ENCODE data around the gene EPHB1.

Gene EPHB1

DNA sequence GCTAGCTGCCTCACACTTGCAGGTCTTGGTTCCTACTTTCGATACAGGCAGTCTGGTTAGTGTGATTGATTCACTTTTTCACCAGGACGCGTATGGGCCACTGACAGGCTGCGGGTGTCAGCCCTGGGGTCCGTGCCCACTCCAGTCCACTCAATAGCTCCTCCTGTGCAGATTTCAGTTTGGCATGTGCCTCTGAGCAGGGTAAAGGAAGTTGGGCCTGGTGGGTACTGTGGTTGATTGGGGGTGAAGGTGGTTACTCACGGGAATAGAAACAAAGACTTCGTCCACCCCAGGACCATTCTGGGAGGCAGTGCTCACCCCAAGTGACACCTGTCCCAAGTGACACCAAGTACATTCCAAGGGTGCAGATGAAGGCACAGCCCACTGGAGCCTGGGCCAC lies 62.3 kb downstream of the EPHB1 start:
- TF ChIP-seq, protein P1, sequence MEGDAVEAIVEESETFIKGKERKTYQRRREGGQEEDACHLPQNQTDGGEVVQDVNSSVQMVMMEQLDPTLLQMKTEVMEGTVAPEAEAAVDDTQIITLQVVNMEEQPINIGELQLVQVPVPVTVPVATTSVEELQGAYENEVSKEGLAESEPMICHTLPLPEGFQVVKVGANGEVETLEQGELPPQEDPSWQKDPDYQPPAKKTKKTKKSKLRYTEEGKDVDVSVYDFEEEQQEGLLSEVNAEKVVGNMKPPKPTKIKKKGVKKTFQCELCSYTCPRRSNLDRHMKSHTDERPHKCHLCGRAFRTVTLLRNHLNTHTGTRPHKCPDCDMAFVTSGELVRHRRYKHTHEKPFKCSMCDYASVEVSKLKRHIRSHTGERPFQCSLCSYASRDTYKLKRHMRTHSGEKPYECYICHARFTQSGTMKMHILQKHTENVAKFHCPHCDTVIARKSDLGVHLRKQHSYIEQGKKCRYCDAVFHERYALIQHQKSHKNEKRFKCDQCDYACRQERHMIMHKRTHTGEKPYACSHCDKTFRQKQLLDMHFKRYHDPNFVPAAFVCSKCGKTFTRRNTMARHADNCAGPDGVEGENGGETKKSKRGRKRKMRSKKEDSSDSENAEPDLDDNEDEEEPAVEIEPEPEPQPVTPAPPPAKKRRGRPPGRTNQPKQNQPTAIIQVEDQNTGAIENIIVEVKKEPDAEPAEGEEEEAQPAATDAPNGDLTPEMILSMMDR (IDR thresholded peaks at IDR 0.05; ENCODE audit: low read depth, low read length), result no peak
- Histone ChIP-seq H3K4me1 (no peaks in the 10 kb centered on the region; the same call in none of the 2 replicates), H3K9me3 (no peaks in the 10 kb centered on the region), H3K27me3 (no peaks in the 10 kb centered on the region), H3K4me3 (ENCODE audit: low read depth, low read length) (no peak overlapping the region), H3K36me3 (no peaks in the 10 kb centered on the region)
- DNase-seq, result no peak

DNA sequence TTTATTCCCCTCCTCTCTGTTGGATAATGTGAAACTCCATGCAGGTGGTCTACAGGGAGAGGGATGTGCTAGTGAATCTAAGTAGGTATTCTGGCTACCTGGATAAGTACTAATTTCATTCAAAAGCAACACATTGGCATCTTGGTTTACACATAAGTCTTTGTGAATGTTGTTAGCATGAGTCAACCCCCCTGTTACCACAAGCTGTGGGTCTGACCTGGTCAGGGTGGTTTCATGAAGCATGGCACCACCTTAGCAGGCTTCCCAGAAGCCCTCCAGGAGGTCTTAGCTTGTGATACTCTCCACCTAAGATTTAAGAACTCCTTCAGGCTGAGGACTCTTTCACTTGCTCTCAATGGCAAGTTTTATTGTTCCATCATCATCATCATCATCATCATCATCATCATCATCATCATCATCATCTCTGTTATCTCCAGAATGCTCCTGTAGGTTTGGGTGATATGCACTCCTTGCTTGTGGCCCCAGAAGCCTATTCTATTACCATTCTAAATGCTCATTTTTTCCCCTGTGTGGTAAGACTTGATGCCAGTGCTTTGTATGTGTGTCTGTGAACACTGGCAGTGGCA lies 62.8 kb downstream of the EPHB1 start:
- Histone ChIP-seq H3K9me3 (no peaks in the 10 kb centered on the region), H3K4me3 (ENCODE audit: low read depth, low read length) (no peak overlapping the region), H3K36me3 (no peaks in the 10 kb centered on the region), H3K27me3 (no peaks in the 10 kb centered on the region), H3K4me1 (no peaks in the 10 kb centered on the region; the same call in none of the 2 replicates)
- no peak for DNase-seq
- TF ChIP-seq, protein P1 (IDR thresholded peaks at IDR 0.05; ENCODE audit: low read depth, low read length), result no peak

- DNase-seq, result no peak
- no peaks in the 10 kb centered on the region for H3K27me3 ChIP-seq
Observed at GRCh38 chr3:134858441-134859035, 63.5 kb downstream of the EPHB1 start.

GRCh38 chr3:134859341-134859740 lies 64.3 kb downstream of the EPHB1 start:
- TF ChIP-seq, protein P1 (IDR thresholded peaks at IDR 0.05; ENCODE audit: low read depth, low read length), result no peak
- Histone ChIP-seq H3K4me3 (ENCODE audit: low read depth, low read length) (no peak overlapping the region), H3K36me3 (no peaks in the 10 kb centered on the region), H3K27me3 (no peaks in the 10 kb centered on the region), H3K4me1 (no peaks in the 10 kb centered on the region; the same call in none of the 2 replicates), H3K9me3 (no peaks in the 10 kb centered on the region)
- no peak for DNase-seq

More at GRCh38 chr3:134858441-134859035, 63.5 kb downstream of the EPHB1 start:
- Histone ChIP-seq H3K4me3 (ENCODE audit: low read depth, low read length) (no peak overlapping the region), H3K9me3 (no peaks in the 10 kb centered on the region), H3K36me3 (no peaks in the 10 kb centered on the region), H3K4me1 (no peaks in the 10 kb centered on the region; the same call in none of the 2 replicates)
- TF ChIP-seq, protein P1 (IDR thresholded peaks at IDR 0.05; ENCODE audit: low read depth, low read length), result no peak

GRCh38 chr3:134860141-134860540 lies 65.1 kb downstream of the EPHB1 start:
- no peaks in the 10 kb centered on the region for H3K27me3 ChIP-seq
- no peaks in the 10 kb centered on the region; the same call in none of the 2 replicates for H3K4me1 ChIP-seq
- DNase-seq, result peak; percentile 56
- H3K9me3 ChIP-seq, result no peaks in the 10 kb centered on the region
- TF ChIP-seq, protein P1 (IDR thresholded peaks at IDR 0.05; ENCODE audit: low read depth, low read length), result no peak
- no peaks in the 10 kb centered on the region for H3K36me3 ChIP-seq
- H3K4me3 ChIP-seq (ENCODE audit: low read depth, low read length), result no peak overlapping the region

GRCh38 chr3:134863915-134864314 lies 68.9 kb downstream of the EPHB1 start:
- Histone ChIP-seq H3K4me3 (ENCODE audit: low read depth, low read length) (no peak overlapping the region), H3K36me3 (no peaks in the 10 kb centered on the region), H3K9me3 (no peaks in the 10 kb centered on the region), H3K4me1 (no peaks in the 10 kb centered on the region; the same call in none of the 2 replicates), H3K27me3 (no peaks in the 10 kb centered on the region)
- no peak for DNase-seq
- TF ChIP-seq, protein P1 (IDR thresholded peaks at IDR 0.05; ENCODE audit: low read depth, low read length), result no peak
